ENCODE results near the gene ZDHHC12. TPM values are rescaled to one million over a fixed set of nuclear protein-coding genes. Genes with fewer than 3 reads are reported as not detected.

The ZDHHC12 gene
- total and polyA plus RNA-seq, 2 of the 8 experiments (the other 6 are each of a cell fraction or from before 2014, with no cell fraction given): 35.0 to 93.8 TPM

DNA sequence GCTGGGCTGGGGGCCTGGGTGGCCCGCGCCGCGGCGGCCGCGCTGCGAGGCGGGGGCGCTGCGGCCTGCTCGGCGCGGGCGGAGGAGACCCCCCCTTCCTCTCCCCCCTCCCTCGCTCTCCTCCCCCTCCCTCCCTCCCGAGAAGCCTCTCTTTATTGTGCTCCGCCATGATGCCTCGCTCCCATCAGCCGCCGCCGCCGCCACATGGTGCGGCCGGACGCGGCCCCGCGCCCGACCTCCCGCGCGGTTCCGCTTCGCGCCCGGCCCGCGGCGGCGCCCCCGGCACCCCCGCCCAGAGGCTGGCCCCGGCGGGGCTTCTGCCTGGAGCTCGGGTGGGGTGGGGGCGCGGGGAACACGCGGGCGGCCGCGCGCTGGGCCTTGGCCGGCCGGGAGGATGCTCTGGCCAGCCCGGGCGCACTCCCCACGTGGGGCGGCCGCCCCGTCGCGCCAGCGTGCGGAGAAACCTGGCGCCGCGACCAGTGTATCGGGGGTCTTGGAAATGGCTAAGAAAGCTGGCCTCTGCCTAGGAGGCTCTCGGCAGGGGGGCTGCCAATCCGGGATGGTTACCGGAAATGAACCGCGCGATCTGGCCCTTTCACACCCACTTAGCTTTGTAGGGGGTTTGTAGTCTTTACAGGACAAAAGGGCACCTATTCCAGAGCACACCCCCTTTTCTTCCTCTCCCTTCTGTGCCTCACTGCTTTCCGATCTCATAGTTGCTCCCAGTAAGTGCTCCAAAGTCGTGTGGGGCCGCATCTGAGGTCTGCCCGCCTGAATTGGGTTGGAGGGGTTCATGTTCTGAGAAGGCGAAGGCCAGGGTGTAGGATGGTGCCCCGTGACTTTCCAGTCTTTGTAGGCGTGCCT is 33.9 kb downstream of the ZDHHC12 start (continued):
- TF ChIP-seq GABPA (IDR thresholded peaks at IDR 0.05; ENCODE audit: borderline replicate concordance, insufficient read depth, low read length) (no peak), NANOG (IDR thresholded peaks at IDR 0.05; ENCODE audit: insufficient read depth, low read depth, low read length, poor library complexity, severe bottlenecking) (no peak), MAFK (IDR thresholded peaks at IDR 0.05; ENCODE audit: low read depth, low read length) (no peak), TEAD4 (IDR thresholded peaks at IDR 0.05; ENCODE audit: low read depth, low read length) (no peak), RFX5 (IDR thresholded peaks at IDR 0.05; ENCODE audit: borderline replicate concordance, low read depth, low read length) (no peak), CHD7 (IDR thresholded peaks at IDR 0.05; ENCODE audit: insufficient replicate concordance, low read length) (no peak), SP2 (IDR thresholded peaks at IDR 0.05; ENCODE audit: low read length) (no peak), JUN (IDR thresholded peaks at IDR 0.05; ENCODE audit: low read depth, low read length) (no peak), RBBP5 (IDR thresholded peaks at IDR 0.05; ENCODE audit: borderline replicate concordance, low read depth, low read length) (no peak)

All from H1 (cell line).